Measurements from ENCODE around the gene DNAJB9.
"Not testable (repeated sequence)": the region's sequence is repeated elsewhere in the genome, so short reads cannot be mapped to it uniquely, and the experiment has no call there.

The DNAJB9 gene

GRCh38 chr7:108569381-108570145 is at the start of gene DNAJB9, which contains the start of gene THAP5:
TSS of gene DNAJB9 (plus strand) at chr7:108569874. CDS start at chr7:108571727, 1,853 bp downstream.
TSS of gene THAP5 (minus strand) at chr7:108569706. CDS start at chr7:108569569, 137 bp downstream.
- peak; percentile 100 for DNase-seq

GRCh38 chr7:108522780-108523179 is 46.9 kb upstream of the DNAJB9 start:
- DNase-seq: no peak

GRCh38 chr7:108525327-108525984 is 44.2 kb upstream of the DNAJB9 start:
- peak; percentile 31 for DNase-seq

GRCh38 chr7:108525985-108526767 is 43.5 kb upstream of the DNAJB9 start, which contains the start of gene PNPLA8:
TSS of gene PNPLA8 (minus strand) at chr7:108526135. CDS start at chr7:108515491, 10,644 bp downstream.
- DNase-seq: peak; percentile 100

GRCh38 chr7:108526768-108527017 is 43.0 kb upstream of the DNAJB9 start:
- no peak for DNase-seq

GRCh38 chr7:108528183-108528712 is 41.4 kb upstream of the DNAJB9 start:
- DNase-seq: no peak

GRCh38 chr7:108529341-108529740 is 40.3 kb upstream of the DNAJB9 start:
- no peak for DNase-seq

GRCh38 chr7:108533712-108534111 is 36.0 kb upstream of the DNAJB9 start:
- no peak for DNase-seq

- DNase-seq: peak; percentile 7
Measured at GRCh38 chr7:108535257-108535656, 34.4 kb upstream of the DNAJB9 start.

- DNase-seq: peak; percentile 25
Measured at GRCh38 chr7:108535744-108536143, 33.9 kb upstream of the DNAJB9 start.

- DNase-seq: peak; percentile 11
Measured at GRCh38 chr7:108537229-108537628, 32.4 kb upstream of the DNAJB9 start.

- DNase-seq: peak; percentile 91
Measured at GRCh38 chr7:108538236-108538635, 31.4 kb upstream of the DNAJB9 start.

- not testable (repeated sequence) for DNase-seq
Measured at GRCh38 chr7:108538685-108539084, 31.0 kb upstream of the DNAJB9 start.

- DNase-seq: no peak
Measured at GRCh38 chr7:108541478-108541877, 28.2 kb upstream of the DNAJB9 start.

- not testable (repeated sequence) for DNase-seq
Measured at GRCh38 chr7:108548141-108548896, 21.4 kb upstream of the DNAJB9 start.

- not testable (repeated sequence) for DNase-seq
Measured at GRCh38 chr7:108556665-108557064, 13.0 kb upstream of the DNAJB9 start.

GRCh38 chr7:108557191-108557590 is 12.5 kb upstream of the DNAJB9 start:
- DNase-seq: no peak

GRCh38 chr7:108557617-108558016 is 12.1 kb upstream of the DNAJB9 start:
- no peak for DNase-seq

- DNase-seq: no peak
Measured at GRCh38 chr7:108559253-108559652, 10.4 kb upstream of the DNAJB9 start.

- no peak for DNase-seq
Measured at GRCh38 chr7:108561047-108561619, 8.5 kb upstream of the DNAJB9 start.

- DNase-seq: peak; percentile 22
Measured at GRCh38 chr7:108565987-108566386, 3.7 kb upstream of the DNAJB9 start.

GRCh38 chr7:108568801-108569380 is 783 bp upstream of the DNAJB9 start:
- peak; percentile 79 for DNase-seq
